GM12878 (cell line): ENCODE measurements around the gene CLEC20A. TPM values are rescaled to one million over a fixed set of nuclear protein-coding genes. Genes with fewer than 3 reads are reported as not detected.

Experiments
- ATAC-seq: fragments of 200-7000 bp; cut with Tn5 transposase; 3 replicates; pipeline ENCODE4 v1.9.1; 2020; ENCODE audit warnings: mild to moderate bottlenecking, moderate library complexity
- BruUV-seq: library from RNA; stranded (reverse); fragments of 400-500 nt; replicated peaks from 2 replicates; lab custom pipeline; 2021; lab: Mats Ljungman, UMichigan
- CTCF ChIA-PET: fragments of 300-600 bp; sonication (Branson Sonifier 250); formaldehyde crosslinking; extraction: SDS; loops from one replicate; lab custom pipeline; 2021; ENCODE audit warnings: inconsistent platforms; lab: Yijun Ruan, JAX
- POLR2A ChIA-PET: fragments of 350-600 bp; formaldehyde crosslinking; extraction: SDS; loops from one replicate; lab custom pipeline; 2021; ENCODE audit warnings: inconsistent platforms; lab: Charles Lee
- RAD21 ChIA-PET: fragments of 300-600 bp; sonication (Branson Sonifier 250); formaldehyde crosslinking; loops from one replicate; lab custom pipeline; 2023; ENCODE audit warnings: antibody characterized with exemption; ENCODE audit not compliant: unreplicated experiment; lab: Charles Lee
- SMC1A ChIA-PET: fragments of 300-600 bp; sonication (Branson Sonifier 250); formaldehyde crosslinking; loops from one replicate; lab custom pipeline; 2023; ENCODE audit not compliant: unreplicated experiment, uncharacterized antibody; lab: Charles Lee
- DNase-seq: peaks from one replicate; pipeline ENCODE4 v3.0.0-alpha.2; 2011; ENCODE audit warnings: low read depth, low spot score
- FAIRE-seq: peaks from 3 replicates; lab custom pipeline; 2011; peaks lifted over from hg19 to GRCh38; lab: Jason Lieb, UNC
- H2AFZ ChIP-seq: 2 replicates; pipeline ENCODE4 v1.6.0; 2011; ENCODE audit warnings: low read depth, low read length, control low read depth; ENCODE audit not compliant: control insufficient read depth
- H3K27ac ChIP-seq: 2 replicates; pipeline ENCODE4 v1.5.1; 2011; ENCODE audit warnings: control low read depth; ENCODE audit not compliant: control insufficient read depth, insufficient read depth
- H3K27me3 ChIP-seq, 2 experiments: replicated peaks in 1 of 2; 2 replicates each; pipeline versions ENCODE4 v1.6.0 to v1.6.1; 2011; ENCODE audit warnings: low read length in 1 of 2; ENCODE audit not compliant: control insufficient read depth in 2 of 2, insufficient read depth in 2 of 2
- H3K36me3 ChIP-seq, 2 experiments: 2 replicates each; pipeline ENCODE4 v1.5.1; 2011; ENCODE audit warnings: low read length in 1 of 2; ENCODE audit not compliant: control insufficient read depth in 2 of 2, insufficient read depth in 2 of 2
- H3K4me1 ChIP-seq: 2 replicates; pipeline ENCODE4 v1.6.1; 2011; ENCODE audit warnings: mild to moderate bottlenecking, low read length, moderate library complexity, mixed read lengths; ENCODE audit not compliant: control insufficient read depth, insufficient read depth
- H3K4me2 ChIP-seq: 2 replicates; pipeline ENCODE4 v1.6.0; 2011; ENCODE audit warnings: control low read depth; ENCODE audit not compliant: control insufficient read depth, insufficient read depth
- H3K4me3 ChIP-seq: fragments of 200-600 bp; sonication (generic); 2 replicates; pipeline ENCODE4 v1.5.1; 2016
- H3K79me2 ChIP-seq: 2 replicates; pipeline ENCODE4 v1.6.0; 2011; ENCODE audit warnings: low read length; ENCODE audit not compliant: control insufficient read depth, insufficient read depth
- H3K9ac ChIP-seq: 2 replicates; pipeline ENCODE4 v1.8.0; 2011; ENCODE audit warnings: low read length, control low read depth, mixed read lengths; ENCODE audit not compliant: control insufficient read depth, insufficient read depth
- H3K9me3 ChIP-seq: replicated peaks from 3 replicates; pipeline ENCODE4 v1.5.1; 2011; ENCODE audit warnings: mild to moderate bottlenecking, low read length; ENCODE audit not compliant: control insufficient read depth, insufficient read depth
- H4K20me1 ChIP-seq: 2 replicates; pipeline ENCODE4 v1.6.0; 2011; ENCODE audit not compliant: control insufficient read depth, insufficient read depth
- BCL3 ChIP-seq: IDR thresholded peaks from 2 replicates; pipeline ENCODE4 v1.6.1; 2011; ENCODE audit warnings: borderline replicate concordance, low read depth, mild to moderate bottlenecking, moderate library complexity, low read length; ENCODE audit not compliant: insufficient read depth, poor library complexity, severe bottlenecking
- HCFC1 ChIP-seq: fragments of 150-350 bp; IDR thresholded peaks from 2 replicates; pipeline ENCODE4 v1.6.1; 2014; ENCODE audit warnings: low read length
- RCOR1 ChIP-seq: conservative IDR thresholded peaks from 2 replicates; pipeline ENCODE4 v1.6.1; 2012; ENCODE audit warnings: low read depth, low read length, improper control_type of control experiment
- SMAD5 ChIP-seq: IDR thresholded peaks from 2 replicates; pipeline ENCODE4 v1.6.1; 2016; ENCODE audit warnings: antibody characterized with exemption, low read depth
- SMARCA5 ChIP-seq: fragments of 450-650 bp; IDR thresholded peaks from 2 replicates; pipeline ENCODE4 v1.6.1; 2017; ENCODE audit warnings: mild to moderate bottlenecking
- SUZ12 ChIP-seq: fragments of 200-600 bp; sonication (generic); IDR thresholded peaks from one replicate; pipeline ENCODE4 v1.6.1; 2018; ENCODE audit warnings: antibody characterized with exemption, mild to moderate bottlenecking; ENCODE audit not compliant: unreplicated experiment
- TCF12 ChIP-seq: IDR thresholded peaks from 2 replicates; pipeline ENCODE4 v1.6.1; 2011; ENCODE audit warnings: low read depth, mild to moderate bottlenecking, low read length
- TCF7 ChIP-seq: IDR thresholded peaks from 2 replicates; pipeline ENCODE4 v1.6.1; 2014; ENCODE audit warnings: antibody characterized with exemption, borderline replicate concordance
- ZBTB40 ChIP-seq: fragments of 450-650 bp; IDR thresholded peaks from 2 replicates; pipeline ENCODE4 v1.6.1; 2016; ENCODE audit warnings: mild to moderate bottlenecking, moderate library complexity, borderline replicate concordance
- WGBS: methylation state at CpG from one replicate; pipeline ENCODE4 v1.1.6; 2016; ENCODE audit warnings: low lambda C conversion rate; ENCODE audit not compliant: insufficient replicate concordance, insufficient coverage; ENCODE audit errors: missing lambda C conversion rate; 5-methylcytosine and 5-hydroxymethylcytosine counted together
- in situ Hi-C: fragments of 300-500 bp; cut with MboI; formaldehyde crosslinking; loops from 9 replicates; pipeline ENCODE4 v1.14.3; 2018; ENCODE audit warnings: mixed read lengths
- intact Hi-C: fragments of 100-400 bp; cut with micrococcal nuclease; formaldehyde crosslinking; loops from one replicate; pipeline ENCODE4 v1.14.2; 2022; ENCODE audit not compliant: unreplicated experiment
- polyA plus RNA-seq, 11 experiments: library from polyadenylated mRNA; depleted of rRNA in 4 of 11; unstranded in 6 of 11; stranded (reverse) in 5 of 11; fragments of >200 nt; fragmentation: Nextera tagmentation in 4 of 11; fragmentation: Illumina TruSeq in 1 of 11; extraction: Ambion mirVana in 4 of 11; extraction: Trizol in 1 of 11; gene quantifications; 1 replicate in 1 of 11; 2 replicates in 10 of 11; pipeline versions ENCODE4 v1.2.1 to v1.2.3, GENCODE V29; 2011 to 2016; ENCODE audit warnings: inconsistent platforms in 2 of 11, missing spikeins in 2 of 11, low read depth in 1 of 11
- total RNA-seq, 4 experiments: library from RNA; depleted of rRNA in 3 of 4; stranded (reverse); fragments of >200 nt in 3 of 4; fragmentation: Illumina TruSeq in 1 of 4; extraction: Trizol in 1 of 4; gene quantifications; 2 replicates each; pipeline versions ENCODE4 v1.2.1 to v1.2.3, GENCODE V29; 2013 to 2021
- TF ChIP-seq, protein P1 (sequence below): IDR thresholded peaks from 2 replicates; pipeline ENCODE4 v1.6.1; 2012; ENCODE audit warnings: low read depth, low read length, improper control_type of control experiment
- TF ChIP-seq, protein P2 (sequence below): fragments of 450-650 bp; formaldehyde crosslinking; IDR thresholded peaks from 2 replicates; pipeline ENCODE4 v1.5.0; 2022; ENCODE audit warnings: mild to moderate bottlenecking, missing genetic modification characterization

Gene CLEC20A
- total and polyA plus RNA-seq, 10 of the 15 experiments (the other 5 are each of a cell fraction or from before 2014, with no cell fraction given) = not detected

- CTCF ChIA-PET = interaction anchor here (1.2 to 15.3 kb wide), 3 partner anchors 33 to 467 kb away, joined by 3 to 283 read pairs (median 20); no protein-coding TSS in a partner anchor
These were observed 39.6 kb upstream of the CLEC20A start for GRCh38 chr1:178536329-178536728.

More at GRCh38 chr1:178536329-178536728, 39.6 kb upstream of the CLEC20A start:
- no TSS peak for BruUV-seq
- no peaks in the 10 kb centered on the region for H3K79me2 ChIP-seq
- no peak overlapping the region for H3K9ac ChIP-seq
- RAD21 ChIA-PET = interaction anchor here (1.2 kb wide), 1 partner anchor 467 kb away, joined by 4 read pairs; no protein-coding TSS in a partner anchor
- TF ChIP-seq SMAD5 (no peak), TCF7 (no peak), SUZ12 (no peak), TCF12 (no peak), BCL3 (no peak), ZBTB40 (no peak), SMARCA5 (no peak), RCOR1 (no peak), HCFC1 (no peak)
- TF ChIP-seq, protein P1, sequence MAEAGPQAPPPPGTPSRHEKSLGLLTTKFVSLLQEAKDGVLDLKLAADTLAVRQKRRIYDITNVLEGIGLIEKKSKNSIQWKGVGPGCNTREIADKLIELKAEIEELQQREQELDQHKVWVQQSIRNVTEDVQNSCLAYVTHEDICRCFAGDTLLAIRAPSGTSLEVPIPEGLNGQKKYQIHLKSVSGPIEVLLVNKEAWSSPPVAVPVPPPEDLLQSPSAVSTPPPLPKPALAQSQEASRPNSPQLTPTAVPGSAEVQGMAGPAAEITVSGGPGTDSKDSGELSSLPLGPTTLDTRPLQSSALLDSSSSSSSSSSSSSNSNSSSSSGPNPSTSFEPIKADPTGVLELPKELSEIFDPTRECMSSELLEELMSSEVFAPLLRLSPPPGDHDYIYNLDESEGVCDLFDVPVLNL = no peak
- TF ChIP-seq, protein P2, sequence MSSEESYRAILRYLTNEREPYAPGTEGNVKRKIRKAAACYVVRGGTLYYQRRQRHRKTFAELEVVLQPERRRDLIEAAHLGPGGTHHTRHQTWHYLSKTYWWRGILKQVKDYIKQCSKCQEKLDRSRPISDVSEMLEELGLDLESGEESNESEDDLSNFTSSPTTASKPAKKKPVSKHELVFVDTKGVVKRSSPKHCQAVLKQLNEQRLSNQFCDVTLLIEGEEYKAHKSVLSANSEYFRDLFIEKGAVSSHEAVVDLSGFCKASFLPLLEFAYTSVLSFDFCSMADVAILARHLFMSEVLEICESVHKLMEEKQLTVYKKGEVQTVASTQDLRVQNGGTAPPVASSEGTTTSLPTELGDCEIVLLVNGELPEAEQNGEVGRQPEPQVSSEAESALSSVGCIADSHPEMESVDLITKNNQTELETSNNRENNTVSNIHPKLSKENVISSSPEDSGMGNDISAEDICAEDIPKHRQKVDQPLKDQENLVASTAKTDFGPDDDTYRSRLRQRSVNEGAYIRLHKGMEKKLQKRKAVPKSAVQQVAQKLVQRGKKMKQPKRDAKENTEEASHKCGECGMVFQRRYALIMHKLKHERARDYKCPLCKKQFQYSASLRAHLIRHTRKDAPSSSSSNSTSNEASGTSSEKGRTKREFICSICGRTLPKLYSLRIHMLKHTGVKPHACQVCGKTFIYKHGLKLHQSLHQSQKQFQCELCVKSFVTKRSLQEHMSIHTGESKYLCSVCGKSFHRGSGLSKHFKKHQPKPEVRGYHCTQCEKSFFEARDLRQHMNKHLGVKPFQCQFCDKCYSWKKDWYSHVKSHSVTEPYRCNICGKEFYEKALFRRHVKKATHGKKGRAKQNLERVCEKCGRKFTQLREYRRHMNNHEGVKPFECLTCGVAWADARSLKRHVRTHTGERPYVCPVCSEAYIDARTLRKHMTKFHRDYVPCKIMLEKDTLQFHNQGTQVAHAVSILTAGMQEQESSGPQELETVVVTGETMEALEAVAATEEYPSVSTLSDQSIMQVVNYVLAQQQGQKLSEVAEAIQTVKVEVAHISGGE (CRISPR knock-in tag) = no peak
- TF ChIP-seq, all 136 proteins: peak for 0
- no peak for DNase-seq
- H3K4me2 ChIP-seq = no peak overlapping the region
- no peak overlapping the region for H3K4me3 ChIP-seq
- ChIA-PET SMC1A (interaction anchor here (1.0 kb wide), 2 partner anchors 240 to 467 kb away, joined by 3 read pairs; no protein-coding TSS in a partner anchor), POLR2A (interaction anchor here (0.6 kb wide), 1 partner anchor 237 kb away, joined by 3 read pairs; no protein-coding TSS in a partner anchor)
- H3K4me1 ChIP-seq = no peaks in the 10 kb centered on the region
- no peak overlapping the region for H2AFZ ChIP-seq
- no peak for FAIRE-seq
- WGBS = 64% methylated on average over 5 of the region's 5 CpGs
- in situ Hi-C loops = loop anchor here (25.0 kb wide), 1 partner anchor 226 kb away; no protein-coding TSS in a partner anchor
- no peaks in the 10 kb centered on the region for H3K36me3 ChIP-seq
- ATAC-seq = no peak
- no peak overlapping the region for H3K27ac ChIP-seq
- no peaks in the 10 kb centered on the region for H4K20me1 ChIP-seq
- H3K9me3 ChIP-seq = no peaks in the 10 kb centered on the region
- H3K27me3 ChIP-seq = no peaks in the 10 kb centered on the region; a peak in 1 of 4 replicates
- intact Hi-C loops = no loop called here
